Upper lobe of left lung (tissue), 4 donors: Measurements from ENCODE around the gene PPP2R3B.

Experiments
- POLR2A ChIP-seq, 4 donors: fragments of 450-650 bp; IDR thresholded peaks; one replicate each; pipeline ENCODE4 v1.5.1; 2016 to 2017; ENCODE audit warnings: antibody characterized with exemption in 4 of 4, mild to moderate bottlenecking in 2 of 4
- TF ChIP-seq, protein P1 (sequence below), 6 experiments: fragments of 450-650 bp in 4 of 6; fragments of 200-600 bp in 2 of 6; sonication (generic) in 2 of 6; IDR thresholded peaks; one replicate each; pipeline ENCODE4 v1.5.1; 2016 to 2019; ENCODE audit warnings: antibody characterized with exemption in 6 of 6

DNA sequence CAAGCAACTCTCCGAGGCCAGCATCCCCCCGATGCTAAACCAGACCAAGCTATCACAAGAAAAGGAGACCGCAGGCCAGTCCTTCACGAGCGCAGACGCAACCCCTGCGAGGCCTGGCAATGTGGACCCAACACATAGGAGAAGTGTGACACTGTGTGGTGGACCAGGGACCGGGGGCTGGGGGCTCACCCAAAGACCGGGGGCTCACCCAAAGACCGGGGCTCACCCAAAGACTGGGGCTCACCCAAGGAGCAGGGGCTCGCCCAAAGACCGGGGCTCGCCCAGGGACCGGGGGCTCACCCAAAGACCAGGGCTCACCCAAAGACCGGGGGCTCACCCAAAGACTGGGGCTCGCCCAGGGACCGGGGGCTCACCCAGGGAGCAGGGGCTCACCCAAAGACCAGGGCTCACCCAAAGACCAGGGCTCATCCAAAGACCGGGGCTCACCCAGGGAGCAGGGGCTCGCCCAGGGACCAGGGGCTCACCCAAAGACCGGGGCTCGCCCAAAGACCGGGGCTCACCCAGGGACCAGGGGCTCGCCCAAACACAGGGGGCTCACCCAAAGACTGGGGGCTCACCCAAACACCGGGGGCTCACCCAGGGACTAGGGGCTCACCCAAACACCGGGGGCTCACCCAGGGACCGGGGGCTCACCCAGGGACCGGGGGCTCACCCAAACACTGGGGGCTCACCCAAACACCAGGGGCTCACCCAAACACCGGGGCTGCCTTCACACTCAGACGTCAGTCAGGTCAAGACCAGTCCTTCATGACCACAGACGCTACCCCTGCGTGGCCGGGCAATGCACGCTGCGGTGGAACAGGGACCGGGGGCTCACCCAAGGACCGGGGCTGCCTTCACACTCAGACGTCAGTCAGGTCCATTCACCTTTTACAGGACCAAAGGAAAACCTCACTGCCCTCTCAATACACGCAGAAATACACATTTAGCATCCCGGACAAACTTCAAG lies 32.9 kb downstream of the PPP2R3B start:
- TF ChIP-seq, protein P1, sequence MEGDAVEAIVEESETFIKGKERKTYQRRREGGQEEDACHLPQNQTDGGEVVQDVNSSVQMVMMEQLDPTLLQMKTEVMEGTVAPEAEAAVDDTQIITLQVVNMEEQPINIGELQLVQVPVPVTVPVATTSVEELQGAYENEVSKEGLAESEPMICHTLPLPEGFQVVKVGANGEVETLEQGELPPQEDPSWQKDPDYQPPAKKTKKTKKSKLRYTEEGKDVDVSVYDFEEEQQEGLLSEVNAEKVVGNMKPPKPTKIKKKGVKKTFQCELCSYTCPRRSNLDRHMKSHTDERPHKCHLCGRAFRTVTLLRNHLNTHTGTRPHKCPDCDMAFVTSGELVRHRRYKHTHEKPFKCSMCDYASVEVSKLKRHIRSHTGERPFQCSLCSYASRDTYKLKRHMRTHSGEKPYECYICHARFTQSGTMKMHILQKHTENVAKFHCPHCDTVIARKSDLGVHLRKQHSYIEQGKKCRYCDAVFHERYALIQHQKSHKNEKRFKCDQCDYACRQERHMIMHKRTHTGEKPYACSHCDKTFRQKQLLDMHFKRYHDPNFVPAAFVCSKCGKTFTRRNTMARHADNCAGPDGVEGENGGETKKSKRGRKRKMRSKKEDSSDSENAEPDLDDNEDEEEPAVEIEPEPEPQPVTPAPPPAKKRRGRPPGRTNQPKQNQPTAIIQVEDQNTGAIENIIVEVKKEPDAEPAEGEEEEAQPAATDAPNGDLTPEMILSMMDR (IDR thresholded peaks at IDR 0.05) = no peak
- TF ChIP-seq POLR2A (IDR thresholded peaks at IDR 0.05) = no peak
